Measurements from ENCODE around the gene NCAM2. TPM values are rescaled to one million over a fixed set of nuclear protein-coding genes. Genes with fewer than 3 reads are reported as not detected.

Gene NCAM2
- total and polyA plus RNA-seq, 9 donors = 0.35 to 6.8 (median 1.2) TPM

DNA sequence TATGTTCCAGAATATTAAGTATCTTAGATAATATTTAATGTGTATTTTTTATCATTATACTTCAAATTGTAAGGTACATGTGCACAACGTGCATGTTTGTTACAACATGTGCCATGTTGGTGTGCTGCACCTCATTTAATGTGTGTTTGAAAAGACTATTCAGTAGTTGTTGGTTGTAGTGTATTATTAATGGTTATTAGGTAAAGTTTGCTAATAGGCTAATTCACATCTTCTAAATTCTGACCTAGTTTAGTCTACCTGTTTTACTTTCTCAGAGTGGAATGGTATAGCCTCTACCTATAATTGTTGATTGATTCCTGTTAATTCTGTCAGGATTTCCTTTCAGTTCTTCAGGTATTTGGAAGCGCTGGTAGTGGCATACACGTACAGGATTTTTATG, 153.0 kb downstream of the NCAM2 start:
- TF ChIP-seq EP300 (IDR thresholded peaks at IDR 0.05) (no peak), POLR2A (IDR thresholded peaks at IDR 0.05) (no peak)
- TF ChIP-seq, protein P1, sequence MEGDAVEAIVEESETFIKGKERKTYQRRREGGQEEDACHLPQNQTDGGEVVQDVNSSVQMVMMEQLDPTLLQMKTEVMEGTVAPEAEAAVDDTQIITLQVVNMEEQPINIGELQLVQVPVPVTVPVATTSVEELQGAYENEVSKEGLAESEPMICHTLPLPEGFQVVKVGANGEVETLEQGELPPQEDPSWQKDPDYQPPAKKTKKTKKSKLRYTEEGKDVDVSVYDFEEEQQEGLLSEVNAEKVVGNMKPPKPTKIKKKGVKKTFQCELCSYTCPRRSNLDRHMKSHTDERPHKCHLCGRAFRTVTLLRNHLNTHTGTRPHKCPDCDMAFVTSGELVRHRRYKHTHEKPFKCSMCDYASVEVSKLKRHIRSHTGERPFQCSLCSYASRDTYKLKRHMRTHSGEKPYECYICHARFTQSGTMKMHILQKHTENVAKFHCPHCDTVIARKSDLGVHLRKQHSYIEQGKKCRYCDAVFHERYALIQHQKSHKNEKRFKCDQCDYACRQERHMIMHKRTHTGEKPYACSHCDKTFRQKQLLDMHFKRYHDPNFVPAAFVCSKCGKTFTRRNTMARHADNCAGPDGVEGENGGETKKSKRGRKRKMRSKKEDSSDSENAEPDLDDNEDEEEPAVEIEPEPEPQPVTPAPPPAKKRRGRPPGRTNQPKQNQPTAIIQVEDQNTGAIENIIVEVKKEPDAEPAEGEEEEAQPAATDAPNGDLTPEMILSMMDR (IDR thresholded peaks at IDR 0.05) = no peak
- H3K4me1 ChIP-seq (ENCODE audit: insufficient read depth) = no peaks in the 10 kb centered on the region
- intact Hi-C loops (cut with DNase I) = no loop called here
- no peak for DNase-seq
- no peaks in the 10 kb centered on the region for H3K36me3 ChIP-seq
- no peaks in the 10 kb centered on the region for H3K9me3 ChIP-seq
- H3K27ac ChIP-seq = no peak overlapping the region
- H3K27me3 ChIP-seq = no peaks in the 10 kb centered on the region
- WGBS, 3 donors = 76 to 81% (median 81%) methylated on average over 3 of the region's 3 CpGs
- no peak overlapping the region for H3K4me3 ChIP-seq

DNA sequence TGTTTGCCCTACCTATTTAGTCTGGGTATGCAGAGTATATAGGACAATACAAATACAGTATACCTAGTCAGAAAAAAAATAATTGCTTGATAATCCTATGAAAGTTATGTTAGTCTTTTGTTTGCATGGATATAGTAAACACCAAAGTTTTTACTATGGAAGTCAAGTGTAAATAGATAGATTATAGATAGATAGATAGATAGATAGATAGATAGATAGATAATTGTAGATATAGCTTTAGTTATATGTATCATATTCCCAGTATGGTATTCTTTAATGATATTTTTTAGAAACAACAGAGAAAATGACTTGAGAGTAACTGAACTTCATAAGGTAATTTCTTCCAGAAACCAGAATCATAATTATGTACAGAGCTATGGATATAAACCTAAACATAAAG, 158.2 kb downstream of the NCAM2 start:
- intact Hi-C loops (cut with DNase I) = no loop called here
- no peak overlapping the region for H3K27ac ChIP-seq
- no peak for DNase-seq
- H3K36me3 ChIP-seq = no peaks in the 10 kb centered on the region
- TF ChIP-seq EP300 (IDR thresholded peaks at IDR 0.05) (no peak), POLR2A (IDR thresholded peaks at IDR 0.05) (no peak)
- TF ChIP-seq, protein P1 (IDR thresholded peaks at IDR 0.05) = no peak
- H3K9me3 ChIP-seq = no peaks in the 10 kb centered on the region
- no peak overlapping the region for H3K4me3 ChIP-seq
- no peaks in the 10 kb centered on the region for H3K27me3 ChIP-seq
- no peaks in the 10 kb centered on the region for H3K4me1 ChIP-seq (ENCODE audit: insufficient read depth)

DNA sequence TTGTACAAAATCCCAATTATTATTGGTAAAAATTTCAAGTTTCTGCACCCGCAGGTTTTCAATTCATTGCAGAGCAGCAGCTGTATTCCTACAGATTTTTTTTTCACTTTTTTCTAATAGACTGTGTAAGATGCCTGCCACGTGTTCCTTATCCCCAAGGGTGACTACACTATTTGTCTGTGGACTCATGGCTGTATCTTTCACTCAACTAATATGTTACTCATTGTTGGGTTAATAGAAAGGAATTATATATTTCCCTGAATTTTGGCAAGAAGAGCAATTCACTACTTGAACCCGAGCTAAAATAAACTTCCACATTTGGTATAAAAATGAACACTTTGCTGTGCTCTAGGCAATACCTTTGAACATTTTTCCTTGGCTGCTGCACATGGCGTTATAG, 158.7 kb downstream of the NCAM2 start:
- no peak for DNase-seq
- WGBS, 3 donors = 75 to 76% (median 75%) methylated on average over 4 of the region's 4 CpGs

DNA sequence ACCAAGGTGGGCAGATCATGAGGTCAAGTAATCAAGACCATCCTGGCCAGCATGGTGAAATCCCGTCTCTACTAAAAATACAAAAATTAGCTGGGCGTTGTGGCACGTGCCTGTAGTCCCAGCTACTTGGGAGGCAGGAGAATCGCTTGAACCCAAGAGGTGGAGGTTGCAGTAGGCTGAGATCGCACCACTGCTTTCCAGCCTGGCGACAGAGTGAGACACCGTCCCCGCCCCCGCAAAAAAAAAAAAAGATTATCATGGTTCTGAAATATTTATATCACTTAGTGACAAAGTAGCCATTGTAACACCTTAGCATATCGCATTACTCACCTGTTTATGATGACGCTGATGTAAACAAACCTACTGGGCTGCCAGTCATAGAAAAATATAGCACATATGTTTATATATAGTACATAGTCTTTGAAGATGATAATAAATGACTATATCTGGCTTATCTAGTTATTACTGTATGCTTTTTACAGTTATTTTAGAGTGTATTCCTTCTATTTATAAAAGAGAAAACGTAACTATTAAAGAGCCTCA, 160.2 kb downstream of the NCAM2 start:
- H3K27me3 ChIP-seq = no peaks in the 10 kb centered on the region
- H3K4me3 ChIP-seq = no peak overlapping the region
- TF ChIP-seq EP300 (IDR thresholded peaks at IDR 0.05) (no peak), POLR2A (IDR thresholded peaks at IDR 0.05) (no peak)
- TF ChIP-seq, protein P1 (IDR thresholded peaks at IDR 0.05) = no peak
- 91 to 93% (median 92%) methylated on average over 12 of the region's 12 CpGs for WGBS, 3 donors
- no peaks in the 10 kb centered on the region for H3K36me3 ChIP-seq
- no peaks in the 10 kb centered on the region for H3K4me1 ChIP-seq (ENCODE audit: insufficient read depth)
- no peaks in the 10 kb centered on the region for H3K9me3 ChIP-seq
- no peak for DNase-seq
- H3K27ac ChIP-seq = no peak overlapping the region
- intact Hi-C loops (cut with DNase I) = no loop called here

More for the DNA sequence above, 158.7 kb downstream of the NCAM2 start:
- no peak for TF ChIP-seq EP300 (IDR thresholded peaks at IDR 0.05)
- TF ChIP-seq, protein P1 (IDR thresholded peaks at IDR 0.05) = no peak
- TF ChIP-seq POLR2A (IDR thresholded peaks at IDR 0.05) = no peak
- no peaks in the 10 kb centered on the region for H3K36me3 ChIP-seq
- H3K27ac ChIP-seq = no peak overlapping the region
- no peaks in the 10 kb centered on the region for H3K4me1 ChIP-seq (ENCODE audit: insufficient read depth)
- intact Hi-C loops (cut with DNase I) = no loop called here
- no peak overlapping the region for H3K4me3 ChIP-seq
- H3K9me3 ChIP-seq = no peaks in the 10 kb centered on the region
- H3K27me3 ChIP-seq = no peaks in the 10 kb centered on the region

Data from ovary (tissue), 9 donors.